Measurements from ENCODE around the gene RGS1. TPM values are rescaled to one million over a fixed set of nuclear protein-coding genes. Genes with fewer than 3 reads are reported as not detected.
"Not testable (repeated sequence)": the region's sequence is repeated elsewhere in the genome, so short reads cannot be mapped to it uniquely, and the experiment has no call there.

Gene RGS1
- 10 to 100 TPM; 13.8 to 15.7 TPM for total RNA-seq

- peaks cover 34% of the 10 kb centered on the region for H3K36me3 Mint-ChIP-seq (ENCODE audit: low read depth)
- ChIA-PET CTCF (no interaction called here), POLR2A (no interaction called here)
- H3K27me3 Mint-ChIP-seq (ENCODE audit: low read depth), result no peaks in the 10 kb centered on the region
- peak; percentile 84 for ATAC-seq
- H3K9me3 Mint-ChIP-seq (ENCODE audit: insufficient read depth), result peaks cover 3% of the 10 kb centered on the region
- peak within 1 kb of the TSS; percentile 71 for H3K4me3 Mint-ChIP-seq
- peak within 1 kb of the TSS; percentile 87 for H3K27ac Mint-ChIP-seq
- DNase-seq, result peak; percentile 70
- H3K4me1 Mint-ChIP-seq (ENCODE audit: low read depth), result peaks cover 91% of the 10 kb centered on the region
Measured at GRCh38 chr1:192575499-192576189, at the start of gene RGS1. TSS of gene RGS1 (plus strand) at chr1:192575773. CDS start at chr1:192575793, 20 bp downstream.

GRCh38 chr1:192527111-192527795, 48.3 kb upstream of the RGS1 start:
- ATAC-seq (no peak), DNase-seq (no peak)
- peaks cover 39% of the 10 kb centered on the region for H3K4me1 Mint-ChIP-seq (ENCODE audit: low read depth)
- no peak overlapping the region for H3K4me3 Mint-ChIP-seq
- H3K27me3 Mint-ChIP-seq (ENCODE audit: low read depth), result peaks cover 7% of the 10 kb centered on the region
- no peak overlapping the region for H3K27ac Mint-ChIP-seq
- POLR2A ChIA-PET, result no interaction called here
- CTCF ChIA-PET, result interaction anchor here (1.3 kb wide), 1 partner anchor 10 kb away, joined by 5 read pairs; no protein-coding TSS in a partner anchor
- H3K9me3 Mint-ChIP-seq (ENCODE audit: insufficient read depth), result no peaks in the 10 kb centered on the region
- H3K36me3 Mint-ChIP-seq (ENCODE audit: low read depth), result peaks cover 6% of the 10 kb centered on the region

GRCh38 chr1:192527950-192528349, 47.6 kb upstream of the RGS1 start:
- ChIA-PET POLR2A (no interaction called here), CTCF (interaction anchor here (1.0 to 1.3 kb wide), 2 partner anchors 11 to 43 kb away, joined by 3 to 5 read pairs; no protein-coding TSS in a partner anchor)
- H3K4me1 Mint-ChIP-seq (ENCODE audit: low read depth), result peaks cover 38% of the 10 kb centered on the region
- no peak overlapping the region for H3K27ac Mint-ChIP-seq
- DNase-seq, result no peak
- no peak for ATAC-seq
- H3K36me3 Mint-ChIP-seq (ENCODE audit: low read depth), result peaks cover 8% of the 10 kb centered on the region
- no peaks in the 10 kb centered on the region for H3K9me3 Mint-ChIP-seq (ENCODE audit: insufficient read depth)
- H3K4me3 Mint-ChIP-seq, result no peak overlapping the region
- H3K27me3 Mint-ChIP-seq (ENCODE audit: low read depth), result peaks cover 7% of the 10 kb centered on the region

- H3K4me1 Mint-ChIP-seq (ENCODE audit: low read depth), result peaks cover 33% of the 10 kb centered on the region
- ChIA-PET CTCF (interaction anchor here (1.0 to 1.4 kb wide), 4 partner anchors 11 to 42 kb away, joined by 3 to 4 read pairs (median 3); no protein-coding TSS in a partner anchor), POLR2A (no interaction called here)
- ATAC-seq (no peak), DNase-seq (no peak)
- H3K4me3 Mint-ChIP-seq, result no peak overlapping the region
- H3K36me3 Mint-ChIP-seq (ENCODE audit: low read depth), result peaks cover 12% of the 10 kb centered on the region
- no peak overlapping the region for H3K27ac Mint-ChIP-seq
- no peaks in the 10 kb centered on the region for H3K9me3 Mint-ChIP-seq (ENCODE audit: insufficient read depth)
- H3K27me3 Mint-ChIP-seq (ENCODE audit: low read depth), result peaks cover 7% of the 10 kb centered on the region
Measured at GRCh38 chr1:192529031-192529755, 46.4 kb upstream of the RGS1 start.

- ChIA-PET CTCF (interaction anchor here (1.0 to 1.4 kb wide), 3 partner anchors 10 to 21 kb away, joined by 3 to 4 read pairs (median 3); no protein-coding TSS in a partner anchor), POLR2A (no interaction called here)
- no peak for DNase-seq
- no peak for ATAC-seq
- Mint-ChIP-seq H3K27me3 (ENCODE audit: low read depth) (peaks cover 7% of the 10 kb centered on the region), H3K4me1 (ENCODE audit: low read depth) (peaks cover 27% of the 10 kb centered on the region), H3K4me3 (no peak overlapping the region), H3K9me3 (ENCODE audit: insufficient read depth) (no peaks in the 10 kb centered on the region), H3K27ac (no peak overlapping the region), H3K36me3 (ENCODE audit: low read depth) (peaks cover 12% of the 10 kb centered on the region)
Measured at GRCh38 chr1:192529811-192530210, 45.8 kb upstream of the RGS1 start.

- peaks cover 27% of the 10 kb centered on the region for H3K4me1 Mint-ChIP-seq (ENCODE audit: low read depth)
- peak overlapping the region; percentile 39 for H3K27ac Mint-ChIP-seq
- ChIA-PET POLR2A (no interaction called here), CTCF (interaction anchor here (1.0 to 1.4 kb wide), 3 partner anchors 9 to 21 kb away, joined by 3 to 4 read pairs (median 3); no protein-coding TSS in a partner anchor)
- peaks cover 6% of the 10 kb centered on the region for H3K27me3 Mint-ChIP-seq (ENCODE audit: low read depth)
- DNase-seq, result no peak
- ATAC-seq, result peak; percentile 73
- H3K4me3 Mint-ChIP-seq, result no peak overlapping the region
- H3K36me3 Mint-ChIP-seq (ENCODE audit: low read depth), result peaks cover 11% of the 10 kb centered on the region
- H3K9me3 Mint-ChIP-seq (ENCODE audit: insufficient read depth), result no peaks in the 10 kb centered on the region
Measured at GRCh38 chr1:192530254-192530653, 45.3 kb upstream of the RGS1 start.

- H3K4me3 Mint-ChIP-seq; H3K9me3 Mint-ChIP-seq (ENCODE audit: insufficient read depth); H3K27me3 Mint-ChIP-seq (ENCODE audit: low read depth); POLR2A ChIA-PET; CTCF ChIA-PET; H3K27ac Mint-ChIP-seq; H3K36me3 Mint-ChIP-seq (ENCODE audit: low read depth): not testable (repeated sequence)
- H3K4me1 Mint-ChIP-seq (ENCODE audit: low read depth), result peaks cover 27% of the 10 kb centered on the region
- DNase-seq, result peak; percentile 46
- ATAC-seq, result peak; percentile 92
Measured at GRCh38 chr1:192531037-192531703, 44.4 kb upstream of the RGS1 start.

- ATAC-seq (no peak), DNase-seq (no peak)
- Mint-ChIP-seq H3K9me3 (ENCODE audit: insufficient read depth) (no peaks in the 10 kb centered on the region), H3K4me3 (no peak overlapping the region), H3K36me3 (ENCODE audit: low read depth) (peaks cover 18% of the 10 kb centered on the region), H3K27me3 (ENCODE audit: low read depth) (no peaks in the 10 kb centered on the region), H3K4me1 (ENCODE audit: low read depth) (peaks cover 40% of the 10 kb centered on the region), H3K27ac (no peak overlapping the region)
- ChIA-PET POLR2A (no interaction called here), CTCF (no interaction called here)
Measured at GRCh38 chr1:192534666-192535065, 40.9 kb upstream of the RGS1 start.

GRCh38 chr1:192535916-192536664, 39.5 kb upstream of the RGS1 start:
- POLR2A ChIA-PET, result no interaction called here
- H3K27me3 Mint-ChIP-seq (ENCODE audit: low read depth), result no peaks in the 10 kb centered on the region
- peaks cover 37% of the 10 kb centered on the region for H3K4me1 Mint-ChIP-seq (ENCODE audit: low read depth)
- H3K36me3 Mint-ChIP-seq (ENCODE audit: low read depth), result peaks cover 18% of the 10 kb centered on the region
- DNase-seq (no peak), ATAC-seq (no peak)
- CTCF ChIA-PET, result no interaction called here
- H3K4me3 Mint-ChIP-seq, result no peak overlapping the region
- H3K9me3 Mint-ChIP-seq (ENCODE audit: insufficient read depth), result no peaks in the 10 kb centered on the region
- no peak overlapping the region for H3K27ac Mint-ChIP-seq

- ChIA-PET POLR2A (interaction anchor here (0.7 to 1.9 kb wide), 4 partner anchors 12 to 32 kb away, joined by 3 to 19 read pairs (median 4); no protein-coding TSS in a partner anchor), CTCF (interaction anchor here (0.7 to 5.8 kb wide), 10 partner anchors 9 to 70 kb away, joined by 3 to 51 read pairs (median 4); no protein-coding TSS in a partner anchor)
- peak; percentile 50 for DNase-seq
- Mint-ChIP-seq H3K27ac (peak overlapping the region; percentile 90), H3K4me3 (peak overlapping the region; percentile 61), H3K9me3 (ENCODE audit: insufficient read depth) (no peaks in the 10 kb centered on the region), H3K27me3 (ENCODE audit: low read depth) (no peaks in the 10 kb centered on the region), H3K36me3 (ENCODE audit: low read depth) (peaks cover 11% of the 10 kb centered on the region), H3K4me1 (ENCODE audit: low read depth) (peaks cover 30% of the 10 kb centered on the region)
- peak; percentile 75 for ATAC-seq
Measured at GRCh38 chr1:192538407-192539296, 36.9 kb upstream of the RGS1 start.

All from activated CD8-positive, alpha-beta T cell treated with anti-CD3 and anti-CD28 coated beads, Interleukin-2, amount 10 ng/mL, durations not matched to agents 7 days and 5 days (primary cell).